Heart left ventricle (tissue), 13 donors: ENCODE measurements around the gene CELF2.

Source experiments
- POLR2A ChIP-seq, 2 donors: fragments of 450-650 bp; IDR thresholded peaks; one replicate each; pipeline ENCODE4 v1.6.1; 2017; ENCODE audit warnings: antibody characterized with exemption in 2 of 2, mild to moderate bottlenecking in 2 of 2, moderate library complexity in 2 of 2
- TF ChIP-seq, protein P1 (sequence below), 12 donors: fragments of 200-600 bp; sonication (generic) in 4 of 12; IDR thresholded peaks; one replicate each; pipeline versions ENCODE4 v1.5.0 to v1.8.0; 2018 to 2022; ENCODE audit warnings: antibody characterized with exemption in 12 of 12, mild to moderate bottlenecking in 5 of 12
- donor health status: ischemic (EF 13 %, LVEDD 7.1; RV severe dilation, severe dysfunction).
- donor health status: DM: no; HTN: yes; CAD: no.
- donor health status: DM: no; HTN: no; CAD: no.
- donor health status: ischemic (EF 25% LVEDD 6.9; RV normal size, moderate dysfunction).
- donor health status: ischemic (EF 25% LVEDD 5.7; RV mildly dilated, moderate dysfunction).
- donor health status: ischemic (EF 35%, LVEDD 5.7; RV mildly dilated, moderate dysfunction).
- donor health status: nonischemic (EF 11% LVEDD 7.7; RV severe dilation, severe dysfunction).
- donor health status: DM: yes; HTN: yes; CAD: no.
- donor health status: PGD.
- donor health status: ischemic (EF 29% LVEDD 5.4; RV normal size, mild dysfunction).
- donor health status: nonischemic (EF 23%, LVEDD 6.1; RV moderate dilation, normal function).

DNA sequence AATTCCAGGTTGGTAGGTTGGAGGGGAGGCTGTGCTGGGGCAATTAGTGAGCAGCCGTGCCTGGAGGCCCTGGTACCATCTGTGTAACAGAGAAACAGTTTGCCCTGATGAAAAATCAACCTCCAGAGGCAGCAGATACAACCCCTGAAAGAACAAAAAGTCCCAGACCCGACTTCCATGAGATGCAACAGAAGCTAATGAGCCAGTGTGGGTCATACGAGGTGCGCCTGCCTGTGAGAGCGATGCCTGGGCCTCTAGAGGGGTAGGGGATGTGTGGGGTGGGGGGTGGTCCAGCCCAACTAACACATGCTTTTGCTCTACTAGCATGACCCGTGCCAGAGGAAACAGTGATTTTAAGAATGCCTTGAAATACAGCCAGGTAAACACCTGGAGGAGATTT, 39.3 kb downstream of the CELF2 start:
- TF ChIP-seq, protein P1, sequence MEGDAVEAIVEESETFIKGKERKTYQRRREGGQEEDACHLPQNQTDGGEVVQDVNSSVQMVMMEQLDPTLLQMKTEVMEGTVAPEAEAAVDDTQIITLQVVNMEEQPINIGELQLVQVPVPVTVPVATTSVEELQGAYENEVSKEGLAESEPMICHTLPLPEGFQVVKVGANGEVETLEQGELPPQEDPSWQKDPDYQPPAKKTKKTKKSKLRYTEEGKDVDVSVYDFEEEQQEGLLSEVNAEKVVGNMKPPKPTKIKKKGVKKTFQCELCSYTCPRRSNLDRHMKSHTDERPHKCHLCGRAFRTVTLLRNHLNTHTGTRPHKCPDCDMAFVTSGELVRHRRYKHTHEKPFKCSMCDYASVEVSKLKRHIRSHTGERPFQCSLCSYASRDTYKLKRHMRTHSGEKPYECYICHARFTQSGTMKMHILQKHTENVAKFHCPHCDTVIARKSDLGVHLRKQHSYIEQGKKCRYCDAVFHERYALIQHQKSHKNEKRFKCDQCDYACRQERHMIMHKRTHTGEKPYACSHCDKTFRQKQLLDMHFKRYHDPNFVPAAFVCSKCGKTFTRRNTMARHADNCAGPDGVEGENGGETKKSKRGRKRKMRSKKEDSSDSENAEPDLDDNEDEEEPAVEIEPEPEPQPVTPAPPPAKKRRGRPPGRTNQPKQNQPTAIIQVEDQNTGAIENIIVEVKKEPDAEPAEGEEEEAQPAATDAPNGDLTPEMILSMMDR (IDR thresholded peaks at IDR 0.05), result no peak
- no peak for TF ChIP-seq POLR2A (IDR thresholded peaks at IDR 0.05)
